Stimulated activated CD4-positive, alpha-beta T cell treated with anti-CD3 and anti-CD28 coated beads, Interleukin-4, amount 100 ng/mL, for 48 hours (primary cell): Measurements from ENCODE around the gene CDK8.

Source experiments
- DNase-seq, 2 donors: peaks; one replicate each; pipeline ENCODE4 v3.0.0-alpha.2; 2020; ENCODE audit warnings: low read depth in 2 of 2

The CDK8 gene

DNA sequence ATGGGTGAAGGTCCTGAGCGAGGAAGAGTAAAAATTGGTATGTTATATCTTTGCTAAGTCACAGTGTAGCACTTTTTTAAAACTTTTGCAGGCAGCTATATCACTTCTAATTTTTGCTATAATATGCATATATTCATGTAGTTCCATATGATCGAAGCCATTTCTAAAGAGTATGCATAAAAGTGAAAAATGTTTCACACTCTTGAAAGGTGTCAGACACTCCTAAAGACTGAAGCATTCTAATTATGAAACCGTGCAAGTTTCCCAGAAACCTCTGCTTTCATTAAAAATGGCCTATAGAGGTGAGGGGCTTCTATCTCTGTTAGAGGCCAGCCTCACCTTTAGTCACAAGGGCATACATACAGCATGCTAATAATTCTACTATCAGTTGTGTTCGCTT is 128.9 kb downstream of the CDK8 start:
- DNase-seq, result no peak

DNA sequence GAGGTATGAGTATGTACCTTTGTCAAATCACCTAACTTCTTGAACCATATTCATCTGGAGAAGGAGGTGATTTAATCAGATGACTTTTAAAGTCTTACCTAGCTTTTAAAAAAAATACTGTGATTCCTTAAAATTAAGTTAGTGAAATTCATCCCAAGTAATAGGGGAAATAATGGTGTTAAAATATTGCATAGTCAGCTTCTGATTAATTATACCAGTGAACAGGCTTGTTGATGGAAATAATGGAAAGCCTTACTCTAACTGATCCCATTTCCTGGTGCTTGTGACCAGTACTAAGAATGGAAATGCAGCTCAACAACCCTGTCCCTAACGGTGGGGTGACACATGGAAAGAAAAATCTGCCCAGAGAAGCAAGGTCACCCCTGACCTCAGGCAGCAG is 130.7 kb downstream of the CDK8 start:
- no peak for DNase-seq

DNA sequence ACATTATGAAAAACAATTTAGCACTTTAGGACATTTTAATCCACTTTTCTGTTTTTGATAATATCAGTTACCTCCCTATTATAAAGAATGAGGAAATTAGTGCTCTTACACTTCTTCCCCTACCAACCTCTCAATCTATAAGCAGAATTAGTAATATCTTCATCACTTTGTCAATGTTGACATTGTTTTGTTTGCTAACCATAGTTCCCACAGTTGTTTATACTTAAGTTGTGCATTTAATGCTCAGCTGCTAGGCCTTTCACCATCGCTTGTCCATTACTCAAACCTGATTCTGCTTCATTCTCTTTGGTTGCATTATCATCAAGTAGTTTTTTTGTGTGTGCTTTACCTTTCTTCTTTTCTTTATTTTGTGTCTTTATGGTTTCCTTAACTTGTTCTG is 132.1 kb downstream of the CDK8 start:
- no peak for DNase-seq

DNA sequence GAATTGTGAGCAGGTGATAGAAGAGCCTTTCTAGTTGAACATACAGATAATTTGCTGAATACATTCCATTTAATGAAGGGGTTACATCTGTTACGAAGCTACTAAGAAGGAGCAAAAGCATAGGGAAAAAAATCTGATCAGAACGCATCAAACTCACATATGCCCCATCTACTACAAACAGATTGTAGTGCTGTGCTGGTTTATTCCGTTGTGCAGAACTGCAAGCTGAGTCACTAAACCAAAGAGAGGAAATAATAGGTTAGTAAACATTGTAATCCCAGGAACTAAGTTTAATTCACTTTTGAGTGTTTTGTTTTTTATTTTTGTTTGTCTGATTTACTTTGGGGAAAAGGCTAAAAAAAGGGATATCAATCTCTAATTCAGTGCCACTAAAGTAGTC is 136.3 kb downstream of the CDK8 start:
- DNase-seq, result no peak

DNA sequence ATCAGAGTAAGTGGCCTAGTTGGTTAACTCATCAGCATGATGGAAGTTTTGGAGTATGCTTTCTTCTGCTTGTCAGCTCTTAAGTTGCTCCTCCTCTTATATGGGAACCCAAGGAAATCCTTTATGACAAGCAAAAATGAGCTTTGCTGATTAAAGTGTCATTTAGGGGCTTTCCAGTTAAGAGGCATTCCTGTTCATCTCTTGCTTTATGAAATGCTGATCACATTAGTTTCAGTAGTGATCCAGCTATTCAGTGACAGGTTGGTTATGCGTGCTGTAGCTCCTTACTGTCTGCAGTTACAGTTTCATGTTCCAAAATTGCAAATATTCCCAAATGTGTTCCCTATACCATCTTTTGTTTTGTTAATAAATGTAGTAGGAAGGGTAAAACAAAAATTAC is 146.6 kb downstream of the CDK8 start:
- no peak for DNase-seq

DNA sequence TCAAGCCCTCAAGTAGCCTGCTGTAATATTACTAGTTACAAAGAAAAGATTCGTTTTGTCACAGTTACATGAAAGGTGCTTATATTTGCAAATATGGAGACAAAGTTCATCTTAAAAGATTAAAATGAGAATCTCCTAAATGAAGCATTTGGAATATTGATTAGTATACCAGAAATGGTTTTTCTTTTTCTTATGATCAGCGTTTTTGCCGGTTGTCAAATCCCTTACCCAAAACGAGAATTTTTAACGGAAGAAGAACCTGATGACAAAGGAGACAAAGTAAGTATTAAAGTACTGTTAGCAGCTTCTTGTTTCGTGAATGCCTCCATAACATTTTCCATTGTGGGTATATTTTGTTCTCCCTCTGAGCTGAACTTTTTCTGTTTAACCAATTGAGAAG is 147.1 kb downstream of the CDK8 start:
- DNase-seq, result no peak

DNA sequence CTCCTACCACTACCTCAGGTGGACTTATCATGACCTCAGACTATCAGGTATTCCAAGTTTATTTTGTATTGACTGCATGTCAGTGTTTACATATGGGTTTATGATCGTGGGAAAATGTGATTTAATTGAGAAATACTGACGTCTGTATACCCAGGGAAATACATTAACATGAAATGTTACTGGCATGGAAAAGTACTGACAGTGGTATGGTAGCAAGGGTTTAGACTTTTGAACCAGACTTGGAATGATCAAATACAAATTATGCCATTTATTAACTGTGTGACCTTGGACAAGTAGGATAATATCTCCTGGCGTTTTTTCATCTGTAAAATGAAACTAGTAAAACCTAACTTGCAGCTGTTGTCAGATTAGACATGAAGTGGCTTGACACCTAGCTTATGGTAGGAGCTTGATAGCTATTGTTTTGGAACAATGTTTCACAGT is 147.7 kb downstream of the CDK8 start:
- DNase-seq, result no peak

DNA sequence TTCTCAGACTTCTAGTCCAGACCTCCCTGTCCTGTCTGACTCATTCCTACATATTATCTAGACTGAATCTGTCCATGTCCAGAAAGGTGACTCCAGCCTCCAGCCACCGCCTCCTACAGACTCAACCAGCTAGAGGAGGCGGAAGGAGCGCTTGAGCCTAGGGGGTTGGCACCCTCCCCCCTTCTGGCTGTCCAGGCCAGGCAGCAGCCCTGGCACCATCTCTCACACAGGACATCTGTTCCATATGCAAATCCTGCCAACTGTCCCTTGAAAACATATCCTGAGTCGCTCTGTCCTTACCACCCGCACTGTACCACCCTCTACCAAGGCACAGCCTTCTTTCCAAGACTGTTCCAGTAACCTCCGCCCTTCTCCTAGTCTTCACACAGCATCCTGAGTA is 152.9 kb downstream of the CDK8 start:
- no peak for DNase-seq

DNA sequence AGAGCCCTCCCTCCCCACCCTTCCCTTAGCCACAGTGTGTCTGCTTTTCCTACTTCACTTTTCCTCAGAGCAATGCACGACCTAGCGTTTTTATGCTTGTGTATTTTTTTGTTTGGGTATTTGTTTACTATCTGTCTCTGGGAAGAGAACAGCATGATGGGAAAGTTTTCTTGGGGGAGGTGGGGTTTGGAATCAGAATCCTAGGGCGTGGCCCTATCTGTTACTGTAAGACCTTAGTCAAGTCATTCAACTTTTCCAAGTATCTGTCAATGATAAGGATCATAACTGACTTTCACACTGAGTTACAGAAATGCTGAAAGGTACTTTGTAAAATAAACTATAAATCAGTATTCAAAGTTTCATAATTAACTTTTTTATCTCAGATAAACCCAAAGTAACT is 157.3 kb downstream of the CDK8 start:
- no peak for DNase-seq

DNA sequence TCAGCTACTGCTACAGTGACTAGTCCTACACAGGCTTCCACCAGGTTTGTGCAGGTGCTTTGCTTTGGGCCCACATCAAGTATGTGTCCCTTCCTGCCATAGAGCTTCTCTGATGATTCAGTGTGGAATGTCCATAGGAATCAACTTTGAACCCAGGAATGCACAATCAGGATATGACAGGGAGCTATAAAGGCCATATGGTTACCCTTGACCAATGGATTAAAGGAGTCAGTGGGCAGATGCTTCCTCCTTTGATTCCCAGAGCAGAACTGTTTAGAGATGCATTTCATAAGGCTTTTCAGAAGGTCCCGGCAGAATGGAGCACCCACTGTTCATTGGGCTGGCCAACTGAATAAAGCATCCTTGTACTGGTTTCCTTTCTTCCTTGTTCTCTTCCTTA is 158.3 kb downstream of the CDK8 start:
- DNase-seq, result no peak

DNA sequence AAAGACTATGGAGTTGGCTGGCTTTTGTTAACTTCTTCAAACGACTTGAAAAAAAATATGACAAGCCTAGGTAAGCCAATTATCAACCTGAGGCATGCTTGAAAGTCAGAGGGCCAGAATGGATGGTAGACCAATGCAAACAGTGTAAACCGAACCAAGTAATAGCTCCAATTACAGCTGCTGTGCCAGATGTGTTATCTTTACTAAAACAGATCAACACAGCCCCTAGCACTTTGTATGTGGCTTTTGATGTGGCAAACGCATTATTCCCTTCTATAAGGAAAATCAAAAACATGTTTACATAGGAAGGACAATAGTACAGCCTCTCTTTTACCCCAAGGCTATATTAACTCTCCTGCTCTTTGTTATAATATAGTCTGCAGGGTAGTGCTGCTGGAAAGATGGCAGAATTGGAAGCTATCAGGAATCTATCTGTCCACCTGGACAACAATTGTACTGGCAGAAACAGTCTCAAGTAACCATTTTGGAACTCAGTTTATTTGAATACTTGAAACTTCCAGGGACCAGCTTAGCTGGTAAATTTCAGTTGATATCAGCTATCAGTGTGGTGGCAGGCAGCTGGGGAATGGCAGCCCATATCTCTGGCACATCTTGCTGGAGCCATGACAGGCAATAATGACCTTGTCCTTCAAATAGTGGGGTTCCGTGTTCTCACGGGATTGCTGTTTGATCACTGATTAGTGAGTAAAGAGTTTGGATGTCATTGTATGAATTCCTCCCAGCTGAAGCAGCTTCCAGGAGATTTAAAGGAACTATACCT is 159.2 kb downstream of the CDK8 start:
- DNase-seq, result no peak

DNA sequence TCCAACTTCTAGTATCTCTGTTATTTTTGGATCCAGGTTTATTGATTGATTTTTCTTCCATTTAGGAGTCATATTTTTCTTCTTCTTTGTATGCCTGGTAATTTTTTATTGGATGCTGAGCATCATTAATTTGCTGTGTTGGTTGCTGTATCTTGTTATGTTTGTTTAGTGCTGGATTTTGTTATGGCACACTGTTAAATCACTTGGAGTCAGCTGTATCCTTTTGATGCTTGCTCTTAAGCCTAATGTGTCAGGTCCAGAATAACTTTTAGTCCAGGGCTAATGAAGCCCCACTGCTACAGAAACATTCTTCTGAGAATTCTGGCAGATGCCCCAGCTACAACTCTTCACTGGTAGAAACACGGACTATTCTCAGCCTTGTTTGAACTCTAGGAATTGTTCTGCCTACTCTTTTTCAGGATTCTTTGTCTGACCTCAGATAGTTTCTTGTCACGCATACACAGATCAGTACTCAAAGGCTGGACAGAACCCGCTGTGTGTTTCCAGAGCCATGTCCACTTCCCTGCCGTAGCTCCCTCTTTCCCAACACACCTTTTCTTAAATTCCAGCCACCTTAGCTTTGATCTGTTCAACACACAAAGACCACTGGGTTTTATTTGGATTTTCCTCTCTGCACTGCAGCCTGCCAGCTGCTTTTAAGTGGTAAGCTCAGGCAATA is 166.5 kb downstream of the CDK8 start:
- no peak for DNase-seq

DNA sequence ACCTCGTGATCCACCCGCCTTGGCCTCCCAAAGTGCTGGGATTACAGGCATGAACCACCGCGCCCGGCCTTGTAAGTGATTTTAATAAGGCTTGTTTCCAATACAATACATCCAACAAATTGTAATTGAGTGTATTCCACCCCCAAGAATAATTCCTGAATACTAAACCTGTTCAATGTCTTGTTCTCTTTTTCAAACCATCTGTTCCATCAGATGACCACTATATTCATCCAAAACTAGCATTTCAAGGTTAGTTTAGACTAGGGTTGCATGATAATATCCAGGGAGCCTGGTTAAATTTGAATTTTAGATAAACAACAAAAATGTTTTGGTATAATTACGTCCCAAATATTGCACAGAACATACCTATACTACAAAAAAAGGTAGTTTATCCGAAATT is 168.1 kb downstream of the CDK8 start:
- no peak for DNase-seq

DNA sequence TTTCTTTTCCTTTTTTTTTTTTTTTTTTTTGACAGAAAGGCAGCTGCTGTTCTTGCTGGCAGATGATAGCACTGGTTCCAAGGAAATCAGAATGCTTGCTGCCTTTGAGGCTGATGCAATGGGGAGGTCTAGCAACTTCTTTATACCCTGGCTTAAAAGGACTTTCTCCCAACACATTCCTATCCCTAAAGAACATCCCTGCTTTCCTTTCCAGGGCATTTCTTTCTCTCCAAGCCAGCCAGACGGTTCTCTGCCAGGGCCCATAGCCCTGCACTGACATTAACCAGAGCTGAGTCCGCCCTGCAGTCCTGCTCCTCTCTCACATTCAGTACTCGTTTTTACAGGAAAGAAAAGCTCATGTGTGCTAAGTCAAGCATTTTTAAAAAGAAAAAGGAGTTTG is 169.7 kb downstream of the CDK8 start:
- no peak for DNase-seq

DNA sequence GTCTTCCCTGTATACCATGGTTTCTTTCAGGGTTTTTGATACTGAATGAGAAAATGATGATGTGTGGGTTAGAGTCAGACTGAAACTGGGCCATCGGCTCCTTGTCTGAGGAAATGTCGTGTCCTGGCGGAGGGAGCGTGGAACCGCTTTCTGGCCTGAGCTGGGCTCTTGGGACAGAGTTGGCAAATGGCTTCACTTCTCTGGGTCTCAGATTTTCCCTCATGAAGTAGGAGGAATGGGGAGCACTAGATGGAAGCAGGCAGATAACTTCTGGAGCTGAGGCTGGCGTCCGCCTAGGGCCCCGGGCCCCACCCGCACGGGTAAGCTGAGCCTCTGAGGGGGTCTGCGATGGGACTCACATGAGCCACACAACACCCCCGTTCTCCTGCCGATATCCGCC is 170.3 kb downstream of the CDK8 start:
- DNase-seq, result no peak

DNA sequence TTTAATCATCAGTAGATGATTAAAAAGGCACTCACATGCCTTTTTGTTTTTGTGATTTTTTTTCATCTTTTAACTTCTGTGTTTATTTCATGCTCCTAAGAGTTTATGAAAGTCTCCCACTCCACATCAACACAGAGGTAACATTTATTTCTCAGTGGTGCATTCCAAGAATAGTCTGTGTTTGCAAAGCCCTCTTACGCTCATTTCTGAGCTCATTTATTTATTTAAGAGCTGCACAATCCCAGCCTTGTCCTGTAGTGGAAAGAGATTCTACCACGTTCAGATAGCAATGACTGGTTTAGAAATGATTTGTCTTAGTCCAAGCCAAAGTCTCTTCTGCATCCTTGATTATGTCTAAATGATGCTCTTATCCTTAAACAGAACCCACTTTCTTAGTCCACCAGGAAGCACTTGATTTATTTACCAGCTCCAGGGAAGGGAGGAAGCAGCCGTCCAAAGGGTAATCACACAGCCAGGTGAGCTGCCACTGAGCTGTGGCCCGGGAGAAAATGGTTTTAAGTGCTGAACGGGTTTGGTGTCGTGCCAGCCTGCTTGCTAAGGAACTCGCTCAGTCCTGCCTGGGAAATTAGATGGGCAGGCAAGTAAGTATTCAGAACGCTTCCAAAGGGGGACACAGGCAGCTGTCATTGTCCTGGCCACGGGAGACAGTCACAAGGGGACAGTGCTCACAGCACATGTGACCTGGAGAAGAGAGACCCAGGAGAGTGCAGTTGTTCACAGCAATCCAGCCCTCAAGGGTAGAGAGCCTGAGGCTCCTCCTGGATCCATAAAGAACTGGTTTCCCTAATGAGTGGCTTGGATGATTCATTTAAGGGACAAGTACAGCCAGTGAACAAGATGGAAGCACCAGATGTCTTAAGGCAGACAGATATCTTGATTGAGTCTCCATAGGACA is 171.8 kb downstream of the CDK8 start:
- no peak for DNase-seq

DNA sequence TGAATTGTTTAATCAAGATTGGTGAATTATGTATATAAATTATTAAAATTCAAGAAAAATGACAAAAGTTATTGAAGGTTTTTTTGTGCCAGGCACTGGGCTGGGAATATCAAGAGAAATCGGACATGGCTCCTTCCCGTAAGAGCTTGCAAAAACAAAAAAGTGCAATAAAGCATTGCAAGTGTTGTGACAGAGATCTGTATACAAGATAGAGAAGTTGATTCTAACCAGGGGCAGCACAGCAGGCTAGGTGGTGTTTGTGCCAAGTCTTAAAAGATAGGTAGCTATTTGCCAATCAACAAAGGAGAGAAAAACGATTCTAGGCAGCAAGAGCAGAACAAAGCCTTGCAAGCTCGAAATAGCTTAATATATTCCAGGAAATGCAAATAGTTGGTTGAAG is 179.8 kb downstream of the CDK8 start:
- no peak for DNase-seq

DNA sequence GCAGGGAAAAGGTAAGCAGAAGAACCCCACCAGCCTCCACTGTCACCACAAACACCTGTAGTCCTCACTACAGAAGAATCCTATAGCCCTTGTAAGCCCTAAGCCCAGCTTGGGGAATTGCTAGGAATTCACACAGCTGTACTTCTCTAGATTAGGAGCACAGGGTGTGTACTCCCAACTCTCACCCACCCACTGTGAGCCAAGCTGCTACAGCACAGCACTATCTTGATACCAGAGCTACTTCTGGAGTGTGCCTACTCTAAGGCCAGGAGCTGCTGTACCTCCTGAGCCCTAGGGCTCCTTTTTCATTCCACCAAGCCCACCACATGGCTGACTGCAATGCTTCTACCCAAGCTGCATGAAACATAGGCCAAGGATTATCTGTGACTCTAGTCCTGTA is 181.2 kb downstream of the CDK8 start:
- no peak for DNase-seq

DNA sequence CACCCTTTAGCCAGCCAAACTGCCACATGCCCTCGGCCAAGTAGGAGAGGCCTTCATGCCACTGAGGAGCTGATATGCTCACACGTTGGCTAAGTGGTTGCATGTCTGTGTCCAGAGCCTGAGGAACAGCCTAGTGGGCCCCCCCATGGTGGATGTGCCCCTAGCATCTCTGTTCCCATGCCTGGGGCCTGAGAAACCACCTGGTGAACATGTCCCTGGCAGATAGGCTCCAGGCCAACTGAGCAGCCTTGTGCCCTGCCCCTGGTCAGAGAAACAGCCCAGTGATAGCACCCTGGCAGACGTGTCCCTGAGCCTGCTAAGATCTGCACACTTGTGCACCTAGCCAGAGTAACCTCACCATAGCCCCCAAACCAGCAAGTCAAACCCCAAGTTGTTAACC is 181.7 kb downstream of the CDK8 start:
- DNase-seq, result no peak

DNA sequence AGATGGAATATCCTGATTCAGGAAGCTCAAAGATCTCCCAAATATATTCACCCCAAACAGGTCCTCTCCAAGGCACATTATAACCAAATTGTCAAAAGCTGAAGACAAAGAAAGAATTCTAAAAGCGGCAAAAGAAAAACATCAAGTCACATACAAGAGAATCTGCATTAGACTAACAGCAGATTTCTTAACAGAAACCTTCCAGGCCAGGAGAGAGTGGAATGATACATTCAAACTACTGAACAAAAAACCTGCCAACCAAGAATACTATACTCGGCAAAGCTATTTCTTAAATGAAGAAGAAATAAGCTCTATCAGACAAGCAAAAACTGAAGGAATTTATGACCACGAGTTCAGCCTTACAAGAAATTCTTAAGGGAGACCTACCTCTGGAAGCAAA is 183.0 kb downstream of the CDK8 start:
- no peak for DNase-seq

DNA sequence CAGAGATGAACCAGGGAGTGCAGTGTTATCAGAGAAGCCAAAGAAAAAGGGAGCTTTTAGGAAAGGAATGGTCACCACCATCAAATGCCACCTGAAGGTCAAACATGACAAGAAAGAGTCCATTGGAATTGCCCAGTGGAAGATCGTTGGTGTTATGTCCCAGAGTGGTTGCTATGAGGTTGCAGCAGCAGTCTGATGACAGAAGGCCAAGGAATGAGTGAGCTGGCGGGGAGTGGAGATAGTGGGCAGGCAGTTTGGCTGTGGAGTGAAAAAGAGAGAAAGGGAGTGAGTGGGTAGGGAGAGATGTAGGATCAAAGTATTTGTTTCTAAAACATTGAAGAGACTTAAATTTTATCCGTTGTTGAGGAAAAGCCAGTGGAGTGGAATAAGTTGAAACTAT is 186.2 kb downstream of the CDK8 start:
- DNase-seq, result no peak

DNA sequence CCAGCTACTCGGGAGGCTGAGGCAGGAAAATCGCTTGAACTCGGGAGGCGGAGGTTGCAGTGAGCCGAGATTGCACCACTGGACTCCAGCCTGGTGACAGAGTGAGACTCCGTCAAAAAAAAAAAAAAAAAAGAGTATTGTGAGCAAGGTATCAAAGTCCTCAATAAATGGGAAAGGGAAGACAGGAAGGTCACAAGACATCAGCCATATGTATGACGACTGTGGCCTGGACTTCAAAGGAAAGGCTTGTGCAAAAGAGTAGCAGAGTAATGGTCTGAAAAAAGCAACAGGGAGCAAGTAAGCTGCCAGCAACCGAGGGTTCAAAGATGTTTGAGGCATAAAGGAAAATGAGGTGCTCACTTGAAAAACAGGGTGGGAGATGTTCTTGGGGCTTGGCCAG is 187.5 kb downstream of the CDK8 start:
- DNase-seq, result no peak

DNA sequence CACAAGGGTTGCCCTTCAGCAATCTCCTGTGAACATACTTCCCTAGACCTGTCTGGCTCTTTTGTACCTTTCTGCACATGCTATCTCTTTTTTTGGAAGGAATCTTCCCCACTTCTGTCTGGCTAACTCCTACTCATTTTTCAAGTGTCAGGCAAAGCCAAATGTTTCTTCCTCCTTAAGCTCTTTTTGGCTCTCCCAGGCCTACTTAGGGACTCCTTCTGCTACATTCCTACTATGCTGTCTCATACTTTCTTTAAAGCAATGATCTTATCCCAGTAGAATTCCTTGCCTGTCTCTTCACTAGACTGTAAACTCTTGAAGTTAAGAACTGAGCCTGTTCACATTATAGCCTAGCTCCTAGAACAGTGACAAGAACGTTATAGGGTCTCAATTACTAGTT is 188.6 kb downstream of the CDK8 start:
- DNase-seq, result no peak
